CD4-positive, alpha-beta T cell treated with Interleukin-2 at 100 ng/mL for 4 hours (primary cell): ENCODE results near the gene ARHGAP36.

Source experiments
- DNase-seq: peaks from one replicate; pipeline ENCODE4 v3.0.0-alpha.2; 2020; ENCODE audit warnings: low spot score

The ARHGAP36 gene

DNA sequence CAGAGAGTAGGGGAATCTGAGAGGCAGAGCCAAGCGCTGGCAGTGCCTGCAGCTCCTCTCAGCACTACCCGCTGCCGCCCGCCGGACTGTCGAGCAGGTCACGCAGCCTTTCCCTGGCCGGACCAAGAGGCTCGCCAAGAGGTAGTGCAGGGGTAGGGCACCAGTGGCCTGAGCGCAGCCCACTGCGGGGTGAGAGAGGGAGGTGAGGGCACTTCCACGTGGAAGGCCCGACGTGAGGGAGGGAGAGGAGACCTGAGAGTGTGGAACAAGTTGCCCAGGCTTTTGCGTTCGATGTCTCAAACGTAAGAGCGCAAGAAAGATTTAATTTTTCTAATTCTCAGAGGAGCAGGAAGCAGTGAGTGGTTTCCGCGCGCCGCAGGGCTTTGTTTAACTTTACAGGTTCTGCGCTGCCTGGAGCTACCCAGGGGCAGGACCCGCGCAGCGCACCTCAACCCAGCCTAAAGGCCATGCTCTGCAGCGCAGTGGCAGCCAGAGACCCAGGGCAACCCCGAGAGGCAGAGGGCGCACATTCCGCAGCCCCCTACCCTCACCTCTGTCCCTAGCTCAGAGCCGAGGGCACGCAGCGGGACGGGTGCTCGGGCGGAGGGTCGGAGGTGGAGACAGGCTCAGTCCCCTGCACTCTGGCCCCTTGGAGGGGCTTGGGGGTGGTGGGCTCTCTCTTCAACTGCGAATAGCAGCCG is 14.9 kb downstream of the ARHGAP36 start:
- DNase-seq, result no peak

- no peak for DNase-seq
These were observed 15.5 kb downstream of the ARHGAP36 start for GRCh38 chrX:131073607-131074006.

GRCh38 chrX:131081772-131082740 is 23.9 kb downstream of the ARHGAP36 start:
- DNase-seq, result no peak

DNA sequence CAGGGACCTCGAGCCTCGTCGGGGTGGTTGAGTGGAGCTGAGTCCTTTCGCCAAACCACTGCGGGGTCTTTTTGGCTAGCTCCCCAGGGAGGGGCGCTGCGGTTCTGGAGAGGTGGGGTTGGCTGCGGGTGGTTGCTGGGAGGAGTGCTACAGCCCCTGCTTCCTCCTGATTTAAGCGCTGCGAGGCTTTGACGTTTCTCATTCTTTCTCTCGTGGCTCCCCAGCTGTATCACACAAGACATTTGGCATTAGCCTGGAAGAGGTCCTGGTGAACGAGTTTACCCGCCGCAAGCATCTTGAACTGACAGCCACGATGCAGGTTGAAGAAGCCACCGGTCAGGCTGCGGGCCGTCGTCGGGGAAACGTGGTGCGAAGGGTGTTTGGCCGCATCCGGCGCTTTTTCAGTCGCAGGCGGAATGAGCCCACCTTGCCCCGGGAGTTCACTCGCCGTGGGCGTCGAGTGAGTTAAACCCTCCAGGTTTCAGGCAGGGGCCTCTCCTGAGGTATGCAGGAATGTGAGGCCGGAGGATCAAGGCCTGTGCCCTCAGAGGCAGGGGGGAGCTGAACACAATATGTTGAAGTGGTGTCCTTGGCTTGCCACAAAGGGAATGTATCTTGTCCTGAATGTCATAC is 25.5 kb downstream of the ARHGAP36 start:
- no peak for DNase-seq

DNA sequence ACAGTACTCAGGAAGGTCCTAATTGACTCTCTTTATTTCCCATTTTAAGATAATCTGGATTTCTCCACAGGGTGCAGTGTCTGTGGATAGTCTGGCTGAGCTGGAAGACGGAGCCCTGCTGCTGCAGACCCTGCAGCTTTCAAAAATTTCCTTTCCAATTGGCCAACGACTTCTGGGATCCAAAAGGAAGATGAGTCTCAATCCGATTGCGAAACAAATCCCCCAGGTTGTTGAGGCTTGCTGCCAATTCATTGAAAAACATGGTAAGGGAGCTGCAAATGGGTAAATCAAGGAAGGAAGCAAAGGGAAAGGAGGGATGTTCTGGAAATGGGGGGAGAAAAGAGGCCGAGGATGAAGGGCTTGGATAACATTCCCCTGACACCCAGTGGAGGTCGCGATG is 26.0 kb downstream of the ARHGAP36 start:
- no peak for DNase-seq

DNA sequence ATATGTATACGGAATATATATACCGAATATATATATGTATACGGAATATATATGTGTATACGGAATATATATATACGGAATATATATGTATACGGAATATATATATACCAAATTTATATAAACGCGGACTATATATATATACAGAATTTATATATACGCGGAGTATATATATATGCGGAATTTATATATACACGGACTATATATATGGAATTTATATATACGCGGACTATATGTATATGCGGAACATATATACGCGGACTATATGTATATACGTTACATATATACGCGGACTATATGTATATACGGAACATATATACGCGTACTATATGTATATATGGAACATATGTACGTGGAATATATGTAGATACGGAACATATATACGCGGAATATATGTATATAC is 78.6 kb downstream of the ARHGAP36 start:
- DNase-seq, result no peak

DNA sequence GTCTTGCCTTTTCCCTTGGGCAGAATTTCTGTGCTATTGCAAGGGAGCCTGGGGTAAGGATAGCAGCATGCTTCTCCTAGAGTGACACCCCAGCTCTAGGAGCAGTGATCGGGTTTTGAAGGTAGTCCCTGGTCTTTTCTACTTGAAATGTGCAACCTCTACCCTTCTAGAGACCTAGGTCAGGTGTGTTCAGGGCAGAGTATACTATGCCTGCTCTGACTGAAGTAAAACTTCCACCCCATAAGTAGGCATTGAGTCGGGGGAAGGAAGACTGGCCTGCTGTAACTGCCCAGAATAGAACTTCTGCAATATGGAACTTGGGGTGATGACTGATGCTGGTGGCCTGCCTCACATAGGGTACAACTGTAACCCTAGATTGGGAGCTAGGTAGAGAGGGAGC is 80.9 kb downstream of the ARHGAP36 start:
- no peak for DNase-seq
